ENCODE measurements around the gene METAP1D. TPM values are rescaled to one million over a fixed set of nuclear protein-coding genes. Genes with fewer than 3 reads are reported as not detected.
"Not testable (repeated sequence)": the region's sequence is repeated elsewhere in the genome, so short reads cannot be mapped to it uniquely, and the experiment has no call there.

Gene METAP1D
- total RNA-seq, 5 donors from 2014 or later (not counting 1 experiment from before 2014, with no cell fraction given): 7.6 to 11.4 (median 10.1) TPM

- Mint-ChIP-seq H3K4me1 (peaks cover 5 to 6% (median 6%) of the 10 kb centered on the region in 3 donors), H3K27me3 (peaks cover 30 to 48% of the 10 kb centered on the region in 2 donors), H3K36me3 (no peaks in the 10 kb centered on the region), H3K4me3 (no peak overlapping the region), H3K27ac (no peak overlapping the region), H3K9me3 (no peaks in the 10 kb centered on the region)
- ATAC-seq (replicated peaks in 1 of 4): no peak
- Histone ChIP-seq H3K4me1 (ENCODE audit: control insufficient read depth in 1 of 2, extremely low read depth in 1 of 2, insufficient read depth in 2 of 2, low read length in 2 of 2) (peaks cover under 1 to 4% of the 10 kb centered on the region in 2 experiments), H3K27ac (ENCODE audit: low read length) (no peak overlapping the region), H3K4me3 (ENCODE audit: control insufficient read depth in 1 of 2, extremely low read depth in 1 of 2, low read length in 1 of 2) (no peak overlapping the region), H3K27me3 (replicated peaks in 1 of 2; ENCODE audit: control insufficient read depth in 2 of 2, extremely low read depth in 1 of 2, insufficient read depth in 2 of 2, low read length in 1 of 2) (peaks cover 2 to 32% of the 10 kb centered on the region in 2 experiments), H3K36me3 (ENCODE audit: control insufficient read depth in 2 of 2, extremely low read depth in 1 of 2, insufficient read depth in 1 of 2, low read length in 1 of 2) (no peaks in the 10 kb centered on the region), H3K9me3 (no peaks in the 10 kb centered on the region)
- CTCF ChIA-PET: interaction anchor here (0.6 to 1.9 kb wide), 5 partner anchors 40 to 412 kb away, joined by 3 to 7 read pairs (median 4); no protein-coding TSS in a partner anchor
- no CpG with 5 or more reads among the region's 2 CpGs for WGBS (ENCODE audit: insufficient coverage)
- POLR2A ChIA-PET: no interaction called here
- peak in 1 of 35 experiments; percentile 34 for DNase-seq
These were observed 113.9 kb downstream of the METAP1D start for GRCh38 chr2:172113617-172114016.

DNA sequence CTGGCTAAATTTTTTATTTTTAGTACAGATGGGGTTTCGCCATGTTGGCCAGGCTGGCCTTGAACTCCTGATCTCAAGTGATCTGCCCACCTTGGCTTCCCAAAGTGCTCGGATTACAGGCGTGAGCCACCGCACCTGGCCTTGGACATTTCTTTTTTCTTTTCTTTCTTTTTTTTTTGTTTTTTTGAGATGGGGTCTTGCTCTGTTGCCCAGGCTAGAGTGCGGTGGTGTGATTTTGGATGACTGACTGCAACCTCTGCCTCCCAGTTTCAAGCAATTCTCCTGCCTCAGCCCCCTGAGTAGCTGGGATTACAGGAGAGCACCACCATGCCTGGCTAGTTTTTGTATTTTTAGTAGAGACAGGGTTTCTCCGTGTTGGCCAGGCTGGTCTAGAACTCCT lies 114.4 kb downstream of the METAP1D start:
- H3K4me1 ChIP-seq (ENCODE audit: control insufficient read depth in 1 of 2, extremely low read depth in 1 of 2, insufficient read depth in 2 of 2, low read length in 2 of 2); POLR2A ChIA-PET; H3K36me3 ChIP-seq (ENCODE audit: control insufficient read depth in 2 of 2, extremely low read depth in 1 of 2, insufficient read depth in 1 of 2, low read length in 1 of 2); H3K4me3 Mint-ChIP-seq; H3K9me3 ChIP-seq; H3K36me3 Mint-ChIP-seq; H3K4me3 ChIP-seq (ENCODE audit: control insufficient read depth in 1 of 2, extremely low read depth in 1 of 2, low read length in 1 of 2); H3K27ac ChIP-seq (ENCODE audit: low read length); ATAC-seq (replicated peaks in 1 of 4); H3K9me3 Mint-ChIP-seq; H3K4me1 Mint-ChIP-seq; H3K27ac Mint-ChIP-seq; DNase-seq: not testable (repeated sequence)
- peaks cover 33 to 51% of the 10 kb centered on the region in 2 donors for H3K27me3 Mint-ChIP-seq
- H3K27me3 ChIP-seq (replicated peaks in 1 of 2; ENCODE audit: control insufficient read depth in 2 of 2, extremely low read depth in 1 of 2, insufficient read depth in 2 of 2, low read length in 1 of 2): peaks cover 0 to 28% of the 10 kb centered on the region in 2 experiments
- WGBS (ENCODE audit: insufficient coverage): 100% methylated on average over 2 of the region's 6 CpGs
- CTCF ChIA-PET: interaction anchor here (0.7 to 1.9 kb wide), 4 partner anchors 8 to 408 kb away, joined by 3 to 7 read pairs (median 4); no protein-coding TSS in a partner anchor

DNA sequence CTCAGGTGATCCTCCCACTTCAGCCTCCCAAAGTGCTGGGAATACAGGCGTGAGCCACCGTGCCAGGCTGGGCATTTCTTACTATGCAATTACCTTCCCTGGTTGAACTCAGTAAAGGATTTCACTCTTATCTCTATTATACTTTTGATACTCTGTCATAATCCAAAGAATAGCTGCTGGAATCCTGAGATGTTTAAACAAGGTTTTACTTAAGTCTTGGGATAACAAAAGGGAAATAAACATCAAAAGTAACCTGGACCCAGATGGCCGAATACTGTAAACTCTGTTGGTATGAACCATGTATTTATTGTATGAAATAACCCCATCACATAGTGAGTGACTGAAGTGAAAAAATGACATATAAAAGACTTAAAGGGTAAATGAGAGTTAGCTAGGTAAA lies 114.8 kb downstream of the METAP1D start:
- Mint-ChIP-seq H3K36me3 (no peaks in the 10 kb centered on the region), H3K27ac (no peak overlapping the region), H3K27me3 (peaks cover 34 to 52% of the 10 kb centered on the region in 2 donors), H3K4me1 (peaks cover 3 to 5% (median 3%) of the 10 kb centered on the region in 3 donors), H3K9me3 (no peaks in the 10 kb centered on the region), H3K4me3 (no peak overlapping the region)
- Histone ChIP-seq H3K9me3 (no peaks in the 10 kb centered on the region), H3K27me3 (replicated peaks in 1 of 2; ENCODE audit: control insufficient read depth in 2 of 2, extremely low read depth in 1 of 2, insufficient read depth in 2 of 2, low read length in 1 of 2) (peaks cover 0 to 24% of the 10 kb centered on the region in 2 experiments), H3K27ac (ENCODE audit: low read length) (no peak overlapping the region), H3K4me3 (ENCODE audit: control insufficient read depth in 1 of 2, extremely low read depth in 1 of 2, low read length in 1 of 2) (no peak overlapping the region), H3K36me3 (ENCODE audit: control insufficient read depth in 2 of 2, extremely low read depth in 1 of 2, insufficient read depth in 1 of 2, low read length in 1 of 2) (no peaks in the 10 kb centered on the region), H3K4me1 (ENCODE audit: control insufficient read depth in 1 of 2, extremely low read depth in 1 of 2, insufficient read depth in 2 of 2, low read length in 2 of 2) (peaks cover 0 to 3% of the 10 kb centered on the region in 2 experiments)
- WGBS (ENCODE audit: insufficient coverage): no CpG with 5 or more reads among the region's 3 CpGs
- no peak for ATAC-seq (replicated peaks in 1 of 4)
- CTCF ChIA-PET: interaction anchor here (0.6 to 1.8 kb wide), 5 partner anchors 8 to 526 kb away, joined by 3 to 10 read pairs (median 4); no protein-coding TSS in a partner anchor
- DNase-seq: no peak
- POLR2A ChIA-PET: no interaction called here

- ATAC-seq (replicated peaks in 1 of 4): no peak
- ChIA-PET POLR2A (no interaction called here), CTCF (interaction anchor here in 1 of 2 donors (0.6 kb wide), 1 partner anchor 537 kb away, joined by 8 read pairs; no protein-coding TSS in a partner anchor)
- Mint-ChIP-seq H3K4me3 (no peak overlapping the region), H3K9me3 (no peaks in the 10 kb centered on the region), H3K27me3 (peaks cover 29 to 46% of the 10 kb centered on the region in 2 donors), H3K36me3 (no peaks in the 10 kb centered on the region), H3K4me1 (no peaks in the 10 kb centered on the region), H3K27ac (no peak overlapping the region)
- Histone ChIP-seq H3K36me3 (ENCODE audit: control insufficient read depth in 2 of 2, extremely low read depth in 1 of 2, insufficient read depth in 1 of 2, low read length in 1 of 2) (no peaks in the 10 kb centered on the region), H3K27ac (ENCODE audit: low read length) (no peak overlapping the region), H3K4me3 (ENCODE audit: control insufficient read depth in 1 of 2, extremely low read depth in 1 of 2, low read length in 1 of 2) (no peak overlapping the region), H3K27me3 (replicated peaks in 1 of 2; ENCODE audit: control insufficient read depth in 2 of 2, extremely low read depth in 1 of 2, insufficient read depth in 2 of 2, low read length in 1 of 2) (peaks cover 0 to 18% of the 10 kb centered on the region in 2 experiments), H3K4me1 (ENCODE audit: control insufficient read depth in 1 of 2, extremely low read depth in 1 of 2, insufficient read depth in 2 of 2, low read length in 2 of 2) (no peaks in the 10 kb centered on the region), H3K9me3 (no peaks in the 10 kb centered on the region)
- no peak for DNase-seq
- 90% methylated on average over 5 of the region's 5 CpGs for WGBS (ENCODE audit: insufficient coverage)
These were observed 116.4 kb downstream of the METAP1D start for GRCh38 chr2:172116107-172116506.

GRCh38 chr2:172119089-172119488 lies 119.3 kb downstream of the METAP1D start:
- no peak for ATAC-seq (replicated peaks in 1 of 4)
- H3K4me1 Mint-ChIP-seq: no peaks in the 10 kb centered on the region
- Histone ChIP-seq H3K36me3 (ENCODE audit: control insufficient read depth in 2 of 2, extremely low read depth in 1 of 2, insufficient read depth in 1 of 2, low read length in 1 of 2) (no peaks in the 10 kb centered on the region), H3K4me1 (ENCODE audit: control insufficient read depth in 1 of 2, extremely low read depth in 1 of 2, insufficient read depth in 2 of 2, low read length in 2 of 2) (no peaks in the 10 kb centered on the region), H3K4me3 (ENCODE audit: control insufficient read depth in 1 of 2, extremely low read depth in 1 of 2, low read length in 1 of 2) (no peak overlapping the region), H3K27ac (ENCODE audit: low read length) (no peak overlapping the region), H3K27me3 (replicated peaks in 1 of 2; ENCODE audit: control insufficient read depth in 2 of 2, extremely low read depth in 1 of 2, insufficient read depth in 2 of 2, low read length in 1 of 2) (peaks cover 0 to 14% of the 10 kb centered on the region in 2 experiments), H3K9me3 (no peaks in the 10 kb centered on the region)
- ChIA-PET POLR2A (no interaction called here), CTCF (no interaction called here)
- peaks cover 23 to 28% of the 10 kb centered on the region in 2 donors for H3K27me3 Mint-ChIP-seq
- no peaks in the 10 kb centered on the region for H3K36me3 Mint-ChIP-seq
- H3K4me3 Mint-ChIP-seq: no peak overlapping the region
- H3K9me3 Mint-ChIP-seq: no peaks in the 10 kb centered on the region
- no peak overlapping the region for H3K27ac Mint-ChIP-seq
- no peak for DNase-seq

DNA sequence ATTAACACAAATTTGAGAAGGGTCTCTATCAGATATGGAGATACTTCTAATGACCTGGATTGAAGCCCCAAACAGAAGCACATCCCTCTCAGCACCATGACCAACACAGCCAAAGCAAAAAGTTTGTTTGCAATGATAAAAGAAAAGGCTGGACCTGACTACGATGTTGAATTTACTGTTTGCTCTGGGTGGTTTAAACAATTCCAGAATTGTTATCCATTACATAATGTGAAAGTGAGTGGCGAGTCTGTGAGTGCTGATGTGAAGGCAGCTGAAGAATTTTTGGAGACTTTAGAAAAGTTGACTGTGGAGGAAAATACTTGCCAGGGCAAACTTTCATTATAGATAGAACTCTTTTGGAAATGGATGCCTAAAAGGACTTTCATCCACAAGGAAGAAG lies 120.4 kb downstream of the METAP1D start:
- Mint-ChIP-seq H3K27me3 (peaks cover 18 to 20% of the 10 kb centered on the region in 2 donors), H3K27ac (no peak overlapping the region), H3K4me3 (no peak overlapping the region), H3K9me3 (peaks cover 0 to 5% (median 0%) of the 10 kb centered on the region in 3 donors), H3K4me1 (no peaks in the 10 kb centered on the region), H3K36me3 (no peaks in the 10 kb centered on the region)
- H3K27me3 ChIP-seq (replicated peaks in 1 of 2; ENCODE audit: control insufficient read depth in 2 of 2, extremely low read depth in 1 of 2, insufficient read depth in 2 of 2, low read length in 1 of 2): peaks cover 0 to 9% of the 10 kb centered on the region in 2 experiments
- no peak for DNase-seq
- no peaks in the 10 kb centered on the region for H3K9me3 ChIP-seq
- H3K36me3 ChIP-seq (ENCODE audit: control insufficient read depth in 2 of 2, extremely low read depth in 1 of 2, insufficient read depth in 1 of 2, low read length in 1 of 2): no peaks in the 10 kb centered on the region
- H3K27ac ChIP-seq (ENCODE audit: low read length): no peak overlapping the region
- WGBS (ENCODE audit: insufficient coverage): no CpG with 5 or more reads among the region's 2 CpGs
- no peak overlapping the region for H3K4me3 ChIP-seq (ENCODE audit: control insufficient read depth in 1 of 2, extremely low read depth in 1 of 2, low read length in 1 of 2)
- POLR2A ChIA-PET: no interaction called here
- no peaks in the 10 kb centered on the region for H3K4me1 ChIP-seq (ENCODE audit: control insufficient read depth in 1 of 2, extremely low read depth in 1 of 2, insufficient read depth in 2 of 2, low read length in 2 of 2)
- CTCF ChIA-PET: no interaction called here
- ATAC-seq (replicated peaks in 1 of 4): no peak

All from T-cell (primary cell).